NCI-H526 (cell line): Measurements from ENCODE around the gene PGRMC1.
"Not testable (repeated sequence)": the region's sequence is repeated elsewhere in the genome, so short reads cannot be mapped to it uniquely, and the experiment has no call there.

Source experiments
- DNase-seq, 2 experiments: peaks; one replicate each; lab custom pipeline; 2025; lab: John Stamatoyannopoulos, UW

PGRMC1 gene

DNA sequence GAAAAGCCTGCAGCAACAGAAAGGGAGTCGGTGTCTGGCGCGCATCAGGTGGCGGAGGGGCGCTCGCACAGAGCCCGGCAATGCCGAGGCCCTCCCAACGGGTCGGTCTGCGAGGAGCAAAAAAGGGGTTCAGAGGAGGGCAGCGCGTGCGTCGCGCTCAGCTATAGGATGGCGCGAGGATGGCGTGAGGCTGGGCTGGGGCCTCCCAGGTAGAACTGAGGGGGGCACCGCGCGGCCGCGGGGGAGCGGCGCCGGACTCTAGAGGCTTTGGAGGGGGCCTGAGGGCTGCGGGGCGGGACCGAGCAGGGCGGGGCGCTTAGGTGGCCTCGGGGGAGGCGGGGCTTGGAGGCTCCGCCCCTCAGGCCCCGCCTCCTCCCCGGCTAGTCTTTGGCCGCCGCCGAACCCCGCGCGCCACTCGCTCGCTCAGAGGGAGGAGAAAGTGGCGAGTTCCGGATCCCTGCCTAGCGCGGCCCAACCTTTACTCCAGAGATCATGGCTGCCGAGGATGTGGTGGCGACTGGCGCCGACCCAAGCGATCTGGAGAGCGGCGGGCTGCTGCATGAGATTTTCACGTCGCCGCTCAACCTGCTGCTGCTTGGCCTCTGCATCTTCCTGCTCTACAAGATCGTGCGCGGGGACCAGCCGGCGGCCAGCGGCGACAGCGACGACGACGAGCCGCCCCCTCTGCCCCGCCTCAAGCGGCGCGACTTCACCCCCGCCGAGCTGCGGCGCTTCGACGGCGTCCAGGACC, at the start of gene PGRMC1:
PGRMC1 (plus strand) TSS at position 414 of the 751 bp plus-strand sequence; CDS start at position 493, 79 bp downstream.
- peak; percentile 37 to 84 for DNase-seq

GRCh38 chrX:119186763-119187162, 49.3 kb upstream of the PGRMC1 start:
- no peak for DNase-seq

DNA sequence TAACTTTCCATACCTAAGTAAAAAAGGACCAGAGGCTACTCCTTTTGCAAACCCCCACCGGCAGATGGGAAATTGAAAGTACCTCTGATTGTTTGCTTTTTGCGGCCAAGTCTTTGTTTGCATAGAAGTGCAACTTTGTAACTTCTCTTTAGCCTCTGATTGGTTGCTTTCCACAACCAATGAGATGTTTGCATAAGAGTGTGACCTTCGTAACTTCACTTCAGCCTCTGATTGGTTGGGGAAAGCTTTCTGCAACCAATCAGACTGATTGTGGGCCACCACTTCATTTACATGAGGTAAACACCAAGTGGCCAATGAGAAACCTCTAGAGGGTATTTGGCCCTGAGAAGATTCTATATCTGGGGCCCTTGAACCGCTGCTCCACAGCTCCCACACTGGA, 48.8 kb upstream of the PGRMC1 start:
- DNase-seq, result no peak

DNA sequence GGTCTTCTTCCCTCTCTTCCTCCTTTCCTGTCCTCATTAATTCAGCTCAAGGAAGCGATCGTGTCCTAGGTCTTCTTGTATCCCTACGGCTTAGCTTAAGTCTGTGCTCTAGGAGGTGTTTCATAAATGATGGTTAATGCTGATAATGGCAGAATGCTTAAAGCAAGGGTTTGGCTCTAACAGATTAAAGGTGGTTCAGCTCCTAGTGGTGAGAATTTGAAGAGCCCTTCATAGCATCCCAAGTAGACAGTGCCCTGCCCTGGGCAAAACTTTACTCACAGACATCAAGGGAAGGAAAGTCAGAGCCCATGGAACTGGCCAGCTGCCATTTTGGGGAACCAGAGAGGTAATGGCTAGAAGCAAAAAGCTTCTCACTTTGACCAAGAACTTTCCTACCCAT, 47.0 kb upstream of the PGRMC1 start:
- no peak for DNase-seq

DNA sequence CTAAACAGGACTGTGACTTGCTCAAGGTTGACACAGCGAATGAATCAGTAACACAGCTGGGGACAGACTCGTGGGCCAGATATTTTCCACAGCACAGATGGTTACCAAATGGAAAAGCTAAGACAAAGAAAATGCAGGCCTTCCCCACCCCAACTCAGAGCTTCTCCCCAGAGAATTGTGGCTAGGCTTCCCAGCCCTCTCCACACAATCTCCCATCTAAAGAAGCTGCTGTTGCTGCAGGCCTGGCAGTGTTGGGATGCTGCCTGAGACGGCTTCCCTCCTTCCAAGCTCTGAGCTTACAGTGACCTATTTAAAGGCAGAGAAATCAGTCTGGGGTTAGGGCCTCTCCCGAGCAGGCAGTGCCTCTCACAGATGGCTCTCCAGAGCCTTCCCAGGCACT, 46.5 kb upstream of the PGRMC1 start:
- DNase-seq, result no peak

DNA sequence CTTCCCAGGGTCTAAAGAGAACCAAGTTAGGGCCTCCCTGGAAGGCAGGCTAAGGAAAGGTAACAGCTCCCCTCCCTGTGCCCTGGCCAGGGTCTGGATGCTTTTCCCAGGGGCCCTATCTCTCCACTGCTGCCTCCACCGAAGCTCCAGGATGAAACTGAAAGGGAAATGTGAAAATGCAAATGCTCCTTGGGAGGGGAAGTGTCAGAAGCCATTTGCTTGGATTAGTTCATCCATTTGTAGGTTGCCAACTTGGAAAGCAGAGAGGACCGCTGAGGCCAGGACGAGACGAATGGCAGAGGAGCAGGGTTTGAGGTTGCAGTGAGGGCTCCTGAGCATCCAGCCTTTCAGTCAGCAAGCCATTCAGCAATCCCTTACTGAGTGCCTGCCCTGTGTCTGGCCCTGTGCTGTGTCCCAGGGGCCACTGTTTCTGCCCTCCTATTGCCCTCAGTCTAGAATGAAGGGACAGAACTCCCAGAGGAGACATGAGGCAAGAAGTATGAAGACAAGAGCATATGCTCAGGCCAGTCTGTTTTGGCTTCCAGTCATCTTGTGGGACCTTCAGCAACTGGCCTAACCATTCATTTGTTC, 45.9 kb upstream of the PGRMC1 start:
- no peak for DNase-seq

DNA sequence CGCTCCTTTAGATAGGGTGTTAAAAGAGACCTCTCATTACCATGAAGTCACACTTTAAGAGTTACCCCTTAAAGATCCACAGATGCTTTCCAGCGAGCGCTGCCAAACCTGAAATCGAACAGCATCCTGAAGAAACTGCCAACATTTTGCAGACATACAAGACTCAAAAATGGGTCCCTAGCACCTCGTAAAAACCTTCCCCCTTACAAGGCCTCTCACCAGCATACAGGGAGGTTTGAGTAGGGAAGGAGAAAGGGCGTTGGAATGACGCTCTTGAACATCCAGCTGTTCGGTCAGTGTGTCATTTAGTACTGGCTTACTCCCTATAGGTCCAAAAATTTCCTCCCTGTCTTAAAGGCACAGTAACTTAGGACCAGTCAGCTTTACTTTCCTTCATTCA, 45.3 kb upstream of the PGRMC1 start:
- no peak for DNase-seq

DNA sequence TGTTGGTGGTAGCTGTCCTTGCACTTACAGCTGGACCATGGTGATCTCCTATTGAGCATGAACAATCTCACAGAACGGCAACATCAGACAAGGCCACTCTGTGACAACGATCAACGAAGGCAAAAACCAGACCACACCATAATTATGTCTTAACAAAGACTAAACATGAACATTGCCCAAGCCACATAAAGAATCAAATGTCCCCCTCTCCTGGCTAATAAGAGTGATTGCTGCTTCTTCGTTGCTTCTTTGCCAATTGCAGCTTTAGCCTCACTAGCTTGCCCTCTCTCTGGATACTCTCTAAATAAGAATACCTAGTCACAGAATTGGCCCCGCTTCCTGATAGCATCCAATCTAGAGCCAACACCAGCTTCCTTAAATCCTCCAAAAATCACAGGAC, 41.5 kb upstream of the PGRMC1 start:
- peak in 1 of 2 experiments; percentile 11 for DNase-seq

GRCh38 chrX:119201570-119201969, 34.5 kb upstream of the PGRMC1 start:
- no peak for DNase-seq

GRCh38 chrX:119206203-119206602, 29.9 kb upstream of the PGRMC1 start:
- peak in 1 of 2 experiments; percentile 23 for DNase-seq

DNA sequence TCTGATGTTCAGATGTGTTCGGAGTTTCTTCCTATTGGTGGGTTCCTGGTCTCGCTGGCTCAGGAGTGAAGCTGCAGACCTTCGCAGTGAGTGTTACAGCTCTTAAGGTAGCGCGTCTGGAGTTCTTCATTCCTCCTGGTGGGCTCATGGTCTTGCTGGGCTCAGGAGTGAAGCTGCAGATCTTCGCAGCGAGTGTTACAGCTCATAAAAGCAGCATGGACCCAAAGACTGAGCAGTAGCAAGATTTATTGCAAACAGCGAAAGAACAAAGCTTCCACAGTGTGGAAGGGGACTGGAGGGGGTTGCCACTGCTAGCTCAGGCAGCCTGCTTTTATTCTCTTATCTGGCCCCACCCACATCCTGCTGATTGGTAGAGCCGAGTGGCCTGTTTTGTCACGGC, 28.6 kb upstream of the PGRMC1 start:
- not testable (repeated sequence) for DNase-seq

DNA sequence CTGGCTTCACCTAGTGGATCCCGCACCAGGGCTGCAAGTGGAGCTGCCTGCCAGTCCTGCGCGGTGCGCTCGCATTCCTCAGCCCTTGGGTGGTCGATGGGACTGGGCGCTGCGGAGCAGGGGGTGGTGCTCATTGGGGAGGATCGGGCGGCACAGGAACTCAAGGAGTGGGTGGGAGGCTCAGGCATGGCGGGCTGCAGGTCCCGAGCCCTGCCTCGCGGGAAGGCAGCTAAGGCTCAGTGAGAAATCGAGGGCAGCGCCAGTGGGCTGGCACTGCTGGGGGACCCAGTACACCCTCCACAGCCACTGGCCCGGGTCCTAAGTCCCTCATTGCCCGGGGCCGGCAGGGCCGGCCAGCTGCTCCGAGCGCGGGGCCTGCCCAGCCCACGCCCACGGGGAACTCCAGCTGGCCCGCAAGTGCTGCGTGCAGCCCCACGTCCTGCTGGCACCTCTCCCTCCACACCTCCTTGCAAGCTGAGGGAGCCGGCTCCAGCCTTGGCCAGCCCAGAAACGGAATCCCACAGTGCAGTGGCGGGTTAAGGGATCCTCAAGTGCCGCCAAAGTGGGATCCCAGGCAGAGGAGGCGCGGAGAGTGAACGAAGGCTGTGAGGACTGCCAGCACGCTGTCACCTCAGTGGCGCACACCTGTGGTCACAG, 27.6 kb upstream of the PGRMC1 start:
- DNase-seq, result no peak

DNA sequence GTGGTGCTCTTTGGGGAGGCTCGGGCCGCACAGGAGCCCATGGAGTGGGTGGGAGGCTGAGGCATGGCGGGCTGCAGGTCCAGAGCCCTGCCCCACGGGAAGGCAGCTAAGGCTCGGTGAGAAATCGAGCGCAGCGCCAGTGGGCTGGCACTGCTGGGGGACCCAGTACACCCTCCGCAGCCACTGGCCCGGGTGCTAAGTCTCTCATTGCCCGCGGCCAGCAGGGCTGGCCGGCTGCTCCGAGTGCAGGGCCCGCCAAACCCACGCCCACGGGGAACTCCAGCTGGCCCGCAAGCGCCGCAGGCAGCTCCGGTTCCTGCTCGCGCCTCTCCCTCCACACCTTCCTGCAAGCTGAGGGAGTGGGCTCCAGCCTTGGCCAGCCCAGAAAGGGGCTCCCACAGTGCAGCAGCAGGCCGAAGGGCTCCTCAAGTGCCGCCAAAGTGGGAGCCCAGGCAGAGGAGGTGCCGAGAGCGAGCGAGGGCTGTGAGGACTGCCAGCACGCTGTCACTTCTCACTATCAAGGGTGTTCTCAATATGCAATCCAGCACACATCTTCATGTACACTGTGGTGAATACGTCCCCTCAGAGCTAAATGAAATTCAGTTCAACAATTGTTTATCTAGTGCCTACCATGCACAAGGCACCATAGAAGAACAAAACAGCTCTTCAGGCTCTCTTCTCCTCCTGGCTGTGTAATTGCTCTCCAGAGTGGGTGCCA, 25.0 kb upstream of the PGRMC1 start:
- DNase-seq, result not testable (repeated sequence)

DNA sequence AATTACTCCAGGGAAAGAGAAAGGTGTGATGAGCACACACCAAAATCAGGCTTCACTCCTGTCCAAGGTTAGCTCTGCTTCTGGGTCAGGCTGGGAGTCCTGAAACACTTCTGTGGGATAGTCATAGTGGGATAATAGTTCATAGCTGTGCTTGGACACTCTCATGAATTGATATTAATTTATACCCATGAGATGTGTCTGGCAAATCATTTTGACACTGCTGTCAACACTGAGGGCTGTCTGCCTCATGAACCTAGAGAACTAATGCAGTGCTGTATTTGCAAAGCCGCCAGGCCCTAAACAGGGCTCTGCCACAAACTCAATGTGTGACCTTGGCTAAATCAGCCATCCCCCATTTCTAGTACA, 24.5 kb upstream of the PGRMC1 start:
- DNase-seq, result no peak

DNA sequence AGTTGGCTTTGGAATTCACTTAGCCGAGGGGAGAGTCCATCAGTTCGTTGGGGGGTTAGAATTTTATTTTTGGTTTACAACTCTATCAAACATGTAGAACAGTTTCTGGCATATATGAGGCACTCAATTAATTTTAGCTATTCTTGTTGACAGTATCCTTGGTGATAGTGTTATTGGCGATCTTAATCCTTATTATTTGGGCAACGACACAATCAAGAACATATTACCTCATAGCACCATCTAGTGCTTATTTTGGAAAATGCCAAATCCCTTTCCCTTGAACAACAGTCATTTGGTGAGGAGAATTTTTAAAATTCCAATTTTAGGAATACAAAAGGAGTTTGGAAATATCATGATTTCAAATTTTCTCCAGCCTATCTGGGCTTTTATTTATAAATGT, 17.9 kb upstream of the PGRMC1 start:
- DNase-seq, result peak in 1 of 2 experiments; percentile 33

DNA sequence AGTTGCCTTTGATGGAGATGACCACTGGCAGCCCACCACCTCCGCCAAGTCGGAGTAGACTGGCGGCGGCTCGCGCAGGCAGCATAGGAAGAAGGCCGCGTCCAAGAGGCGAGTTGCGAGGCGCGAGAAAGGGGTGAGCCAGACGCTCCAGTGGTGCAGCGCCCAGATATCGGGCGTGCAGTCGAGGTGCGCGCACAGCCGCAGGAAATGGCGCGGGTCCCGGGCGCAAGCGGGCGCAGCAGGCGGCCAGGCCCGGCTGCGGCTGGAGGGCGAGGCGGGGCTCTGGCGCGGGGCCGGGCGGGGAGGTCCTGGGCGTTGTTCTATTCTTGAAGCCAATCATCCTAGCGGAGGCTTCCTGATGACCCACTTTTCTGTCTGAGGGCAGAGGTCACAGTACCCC, 13.2 kb upstream of the PGRMC1 start:
- DNase-seq, result no peak

GRCh38 chrX:119223783-119224182, 12.3 kb upstream of the PGRMC1 start:
- no peak for DNase-seq

DNA sequence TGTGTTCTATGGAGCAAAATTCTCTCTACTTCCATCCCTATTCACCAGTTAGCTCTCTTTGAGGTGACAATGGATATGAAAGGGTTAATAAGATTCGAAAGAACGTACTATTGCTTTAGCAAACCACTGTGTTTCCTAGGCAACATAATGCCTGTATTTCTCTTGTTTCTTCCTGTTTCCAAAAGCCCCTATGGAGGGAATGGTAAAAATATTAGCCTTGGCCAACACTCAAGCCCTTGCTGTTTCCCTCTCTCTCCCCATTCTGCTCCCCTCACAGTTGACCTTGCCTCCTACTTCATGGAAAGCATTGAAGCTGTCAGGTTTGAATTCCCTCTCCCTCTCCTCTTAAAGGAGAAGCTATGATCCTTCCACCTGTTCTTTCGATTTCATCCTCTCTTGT, 9.6 kb upstream of the PGRMC1 start:
- DNase-seq, result no peak

DNA sequence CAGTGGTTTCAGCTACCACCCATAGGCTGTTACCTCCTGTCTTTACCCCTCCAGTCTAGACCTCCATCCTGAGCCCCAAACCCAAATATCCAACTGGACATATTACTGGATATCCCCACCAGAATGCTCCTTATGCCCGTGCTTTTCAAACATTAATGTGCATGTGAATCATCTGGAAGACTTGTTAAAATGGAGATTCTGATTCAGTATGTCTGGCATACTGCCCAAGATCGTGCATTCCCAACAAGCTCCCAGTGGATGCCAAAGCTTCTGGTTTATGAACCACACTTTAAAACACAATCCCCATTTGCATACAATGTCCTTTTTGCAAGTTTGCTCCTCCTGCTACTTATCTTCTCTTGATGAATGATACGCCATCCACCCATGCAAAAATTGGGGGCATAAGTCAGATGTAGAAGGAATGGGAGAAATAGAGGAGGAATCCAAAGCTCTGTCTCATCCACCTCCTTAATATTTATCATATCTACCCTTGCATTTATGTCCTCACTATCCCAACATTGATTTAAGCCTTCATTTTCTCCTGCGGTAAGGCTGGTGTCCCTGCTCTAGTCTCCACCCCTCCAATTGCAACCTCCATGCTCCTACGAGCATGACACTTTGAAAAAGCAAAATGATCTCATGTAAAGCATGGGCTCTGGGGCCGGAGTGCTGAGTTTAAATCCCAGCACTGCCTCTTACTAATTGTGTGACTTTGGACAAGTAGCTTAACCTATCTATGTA, 7.4 kb upstream of the PGRMC1 start:
- no peak for DNase-seq

- DNase-seq, result no peak
Observed at GRCh38 chrX:119229253-119229615, 6.9 kb upstream of the PGRMC1 start.

- no peak for DNase-seq
Observed at GRCh38 chrX:119230850-119231249, 5.2 kb upstream of the PGRMC1 start.

- no peak for DNase-seq
Observed at GRCh38 chrX:119231936-119232445, 4.1 kb upstream of the PGRMC1 start.
